Epithelial cell of prostate (primary cell): Measurements from ENCODE around the gene RGMA.

Source experiments
- DNase-seq: peaks from one replicate; pipeline ENCODE4 v3.0.0-alpha.2; 2011; ENCODE audit warnings: low read depth, low spot score
- H3K27ac ChIP-seq: fragments of 450-650 bp; 2 replicates; pipeline ENCODE4 v1.5.1; 2017; ENCODE audit warnings: mild to moderate bottlenecking

RGMA gene

DNA sequence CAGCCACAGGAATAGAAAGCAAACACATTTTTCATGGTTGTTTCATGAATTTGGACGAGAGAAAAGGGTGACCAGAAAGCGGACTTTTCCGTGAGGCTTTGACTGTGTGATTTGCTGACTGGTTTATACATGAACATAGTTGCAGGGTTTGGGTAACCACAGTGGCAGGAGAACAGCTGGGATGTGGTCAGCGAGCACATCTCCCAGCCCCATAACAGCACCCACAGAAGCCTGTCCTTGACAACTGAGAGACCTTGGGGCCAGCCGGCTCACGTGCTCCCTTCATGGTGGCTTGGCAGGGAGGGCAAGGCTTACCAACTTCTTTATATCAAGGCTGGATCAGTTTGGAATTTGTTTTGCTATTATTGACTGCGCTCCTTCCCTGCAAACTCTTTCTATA is 13.2 kb upstream of the RGMA start:
- no peak overlapping the region for H3K27ac ChIP-seq
- no peak for DNase-seq

- no peak for DNase-seq
- no peak overlapping the region for H3K27ac ChIP-seq
Observed at GRCh38 chr15:93093765-93094164, 4.8 kb upstream of the RGMA start.

DNA sequence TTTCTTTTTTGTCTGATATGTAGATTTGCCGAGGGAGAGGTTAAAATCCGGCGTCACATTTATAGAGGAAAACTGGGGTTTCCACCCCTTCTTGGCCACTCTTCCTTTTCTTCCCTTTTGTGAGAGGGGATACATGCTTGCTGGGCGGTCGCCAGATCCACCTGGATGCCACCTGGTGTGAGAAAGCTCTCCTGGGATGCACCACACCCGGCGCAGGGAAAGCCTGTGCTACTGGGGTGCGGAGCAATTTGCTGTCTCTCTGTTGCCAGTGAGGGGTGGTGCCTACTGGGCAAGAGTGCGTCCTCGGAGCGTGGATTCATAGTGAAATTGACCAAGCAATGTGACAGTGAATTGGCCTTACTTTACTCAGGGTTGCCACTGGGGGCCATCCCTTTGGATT is 2.5 kb upstream of the RGMA start:
- H3K27ac ChIP-seq, result no peak overlapping the region
- no peak for DNase-seq

- H3K27ac ChIP-seq, result no peak overlapping the region
- DNase-seq, result no peak
Observed at GRCh38 chr15:93089727-93090305, 805 bp upstream of the RGMA start.

- H3K27ac ChIP-seq, result no peak overlapping the region
- no peak for DNase-seq
Observed at GRCh38 chr15:93088200-93088980, 621 bp downstream of the RGMA start.

- no peak for DNase-seq
Observed at GRCh38 chr15:93087825-93088199, 1.2 kb downstream of the RGMA start.

DNA sequence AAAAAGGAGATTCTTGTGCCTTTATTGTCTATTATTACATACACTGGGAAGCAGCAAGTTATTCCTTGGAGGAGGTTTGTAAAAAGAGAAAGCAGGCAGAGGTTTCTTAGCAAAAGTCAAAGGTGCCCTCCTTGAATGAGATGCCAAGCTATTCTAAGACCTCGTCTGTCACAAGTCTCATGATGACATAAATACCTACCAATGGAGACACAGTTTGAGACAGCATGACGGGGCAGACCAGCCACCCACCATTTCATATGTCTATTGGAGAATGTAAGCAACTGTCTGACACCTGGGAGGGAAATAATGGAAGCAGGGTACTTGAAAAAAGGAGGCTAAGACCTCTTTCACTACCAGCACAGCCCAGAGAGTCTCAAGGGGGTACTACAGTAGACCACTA is 2.2 kb downstream of the RGMA start:
- DNase-seq, result no peak
- H3K27ac ChIP-seq, result no peak overlapping the region

More at GRCh38 chr15:93087825-93088199, 1.2 kb downstream of the RGMA start:
- H3K27ac ChIP-seq, result no peak overlapping the region

DNA sequence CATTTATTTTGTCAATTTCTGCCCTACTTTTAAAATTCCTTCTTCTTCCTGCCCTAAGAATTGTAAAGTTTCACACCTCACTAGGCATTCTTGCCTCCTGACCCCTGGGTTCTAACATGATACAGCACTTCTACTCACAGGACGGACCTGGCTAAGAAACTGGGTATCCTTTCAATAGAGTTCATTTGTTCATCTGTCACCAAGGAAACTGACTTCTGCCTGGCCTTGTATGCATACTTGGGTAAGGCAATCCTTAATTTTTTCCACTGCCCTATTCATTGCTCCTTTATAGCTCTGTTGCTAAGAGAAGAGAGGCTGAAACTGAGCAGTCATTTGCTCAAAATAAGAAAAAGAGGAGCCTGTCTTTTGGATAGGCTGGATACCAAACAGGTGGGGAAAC is 3.3 kb downstream of the RGMA start:
- no peak for DNase-seq
- no peak overlapping the region for H3K27ac ChIP-seq

- DNase-seq, result no peak
Observed at GRCh38 chr15:93082861-93083260, 6.2 kb downstream of the RGMA start.

GRCh38 chr15:93081399-93081798 is 7.6 kb downstream of the RGMA start:
- no peak for DNase-seq
- H3K27ac ChIP-seq, result no peak overlapping the region

More at GRCh38 chr15:93082861-93083260, 6.2 kb downstream of the RGMA start:
- H3K27ac ChIP-seq, result no peak overlapping the region

- no peak for DNase-seq
- no peak overlapping the region for H3K27ac ChIP-seq
Observed at GRCh38 chr15:93080451-93080850, 8.6 kb downstream of the RGMA start.

GRCh38 chr15:93076875-93077274 is 12.1 kb downstream of the RGMA start:
- DNase-seq, result no peak
- no peak overlapping the region for H3K27ac ChIP-seq

DNA sequence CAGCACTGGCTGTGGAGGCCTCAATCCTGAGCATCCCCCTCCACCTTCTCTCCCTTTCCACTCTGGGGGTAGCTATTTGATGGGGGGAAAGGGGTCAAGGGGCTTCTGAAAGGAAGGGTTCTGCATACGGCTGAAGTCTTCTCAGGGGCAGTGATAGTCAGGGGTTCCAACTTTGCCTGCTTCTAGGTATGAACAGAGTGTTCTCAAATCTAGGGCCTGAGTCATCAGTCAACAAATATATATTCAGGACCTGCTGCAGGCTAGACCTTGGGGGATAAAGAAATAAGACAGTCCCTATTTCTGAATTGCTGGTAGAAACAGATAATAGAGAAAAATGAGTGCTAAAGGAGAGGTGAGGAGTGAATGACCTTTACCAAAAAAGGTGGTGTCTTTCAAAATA is 12.8 kb downstream of the RGMA start:
- DNase-seq, result no peak
- H3K27ac ChIP-seq, result no peak overlapping the region

- no peak overlapping the region for H3K27ac ChIP-seq
- no peak for DNase-seq
Observed at GRCh38 chr15:93074599-93074998, 14.4 kb downstream of the RGMA start.

DNA sequence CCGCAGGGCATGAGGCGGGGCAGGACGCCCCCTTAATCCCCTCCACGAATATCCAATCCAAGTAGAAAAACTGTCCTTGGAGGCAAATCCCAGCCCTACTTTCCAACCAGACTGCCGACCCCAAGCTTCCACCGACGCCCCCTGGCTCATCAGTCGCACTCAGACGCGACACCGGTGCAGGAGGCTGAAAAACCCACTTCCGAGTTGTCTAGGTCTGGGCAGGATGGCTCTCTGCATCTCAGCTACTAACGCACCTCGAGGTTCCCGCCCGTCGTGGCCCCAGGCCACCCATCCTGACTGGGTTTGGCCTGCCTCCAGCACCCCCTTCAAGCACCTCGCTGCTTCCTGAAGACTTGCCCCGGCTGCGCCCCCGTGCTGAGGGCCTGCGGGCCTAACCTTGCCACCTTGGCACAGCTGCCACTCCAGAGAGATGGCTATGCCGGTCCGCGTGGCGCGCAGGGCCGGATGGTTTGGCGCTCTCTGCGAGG is 15.5 kb downstream of the RGMA start:
- no peak overlapping the region for H3K27ac ChIP-seq
- no peak for DNase-seq

DNA sequence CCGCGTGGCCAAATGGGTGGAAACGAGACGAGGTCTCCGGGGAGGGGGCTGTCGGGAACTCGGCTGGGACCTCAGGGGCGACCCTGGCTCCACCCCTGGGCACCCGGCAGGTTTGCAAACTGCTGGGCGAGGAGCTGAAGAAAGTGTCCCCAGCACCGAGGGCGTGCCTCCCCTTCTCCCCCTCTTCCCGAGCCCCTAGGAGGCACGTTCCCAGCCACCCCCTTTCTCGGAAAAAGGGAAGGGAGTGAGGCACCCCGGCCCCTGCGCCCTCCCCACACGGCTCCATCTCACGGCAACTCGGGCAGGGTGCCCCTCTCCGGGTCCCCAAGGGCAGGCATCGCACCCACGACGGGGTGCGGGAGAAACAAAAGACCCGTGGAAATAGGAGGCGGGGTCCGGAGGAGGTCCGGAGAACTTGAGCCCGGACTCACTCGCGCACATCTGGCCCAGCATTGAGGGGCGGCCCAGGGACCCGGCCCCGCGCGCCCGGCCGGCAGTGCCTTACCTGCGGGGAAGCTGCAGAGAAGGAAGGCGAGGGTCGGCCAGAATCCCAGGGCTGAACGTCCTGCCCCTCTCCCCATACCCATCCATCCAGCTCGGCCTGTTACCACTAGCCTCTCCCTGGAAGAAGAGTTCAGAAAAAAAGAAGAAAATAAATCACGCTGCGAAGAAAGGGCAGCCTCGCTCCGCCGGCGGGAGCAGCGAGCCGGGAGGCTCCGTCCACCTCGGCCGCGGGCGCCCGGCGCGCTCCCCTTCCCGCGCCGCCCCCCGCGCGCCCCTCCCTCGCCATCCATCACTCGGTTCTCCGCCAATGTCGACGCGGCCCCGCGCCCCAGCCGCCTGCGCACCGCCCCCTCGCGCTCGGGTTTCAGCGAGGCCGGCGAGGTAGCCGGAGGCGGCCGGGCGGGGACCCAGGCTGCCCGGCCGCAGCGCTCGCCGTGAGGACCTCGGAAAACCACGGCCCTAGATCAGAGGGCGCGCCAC is 16.3 kb downstream of the RGMA start:
- DNase-seq, result no peak
- no peak overlapping the region for H3K27ac ChIP-seq

GRCh38 chr15:93072011-93072410 is 17.0 kb downstream of the RGMA start:
- no peak overlapping the region for H3K27ac ChIP-seq
- DNase-seq, result no peak

DNA sequence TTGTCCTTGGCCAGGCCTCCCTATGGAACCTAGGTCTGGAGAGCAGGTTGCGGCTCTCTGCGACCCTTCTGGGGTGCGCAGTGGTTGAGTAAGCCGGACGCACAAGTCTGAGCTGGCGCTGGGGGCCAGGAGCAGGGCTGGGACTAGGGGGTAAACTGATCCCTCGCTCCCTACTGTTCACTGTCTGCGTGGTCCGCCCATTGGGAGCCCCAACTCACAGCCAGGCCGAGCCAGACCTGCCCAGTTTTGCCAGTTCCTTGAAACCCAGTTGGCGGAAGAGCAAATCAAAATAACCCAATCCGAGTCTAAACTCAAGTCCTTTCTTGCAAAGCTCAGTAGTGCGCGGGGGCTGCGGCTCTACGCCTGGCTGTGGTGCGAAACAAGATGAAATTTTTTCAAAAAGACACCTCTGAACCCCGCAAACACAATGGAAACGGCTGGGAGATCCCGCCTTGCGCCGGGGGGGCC is 17.5 kb downstream of the RGMA start:
- no peak for DNase-seq
- H3K27ac ChIP-seq, result no peak overlapping the region

- no peak for DNase-seq
- no peak overlapping the region for H3K27ac ChIP-seq
Observed at GRCh38 chr15:93070551-93071296, 18.3 kb downstream of the RGMA start.

DNA sequence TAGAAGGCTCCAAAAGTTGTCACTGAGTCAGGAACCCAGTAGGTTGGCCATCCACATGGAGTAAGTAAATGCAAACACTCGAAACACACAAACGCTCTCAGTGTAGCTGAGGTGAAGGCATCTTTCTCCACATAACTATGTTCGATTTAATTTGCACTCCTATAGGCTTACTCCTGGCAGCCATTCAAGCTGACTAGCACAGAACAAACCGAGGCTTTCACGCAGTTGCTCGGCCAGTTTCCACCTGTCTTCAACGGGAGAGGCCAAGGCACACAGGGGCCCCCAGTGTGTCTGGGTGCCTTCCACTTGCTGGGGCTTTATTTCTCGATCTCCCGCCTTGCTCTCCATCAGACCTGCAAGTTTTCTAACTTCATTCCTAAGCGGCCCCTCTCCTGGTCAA is 18.9 kb downstream of the RGMA start:
- H3K27ac ChIP-seq, result no peak overlapping the region
- DNase-seq, result no peak
